Measurements from ENCODE around the gene REN. TPM values are rescaled to one million over a fixed set of nuclear protein-coding genes. Genes with fewer than 3 reads are reported as not detected.
A peak's percentile ranks its signal among the peaks of the same experiment; 100 is the strongest.

REN gene
- total and polyA plus RNA-seq, 2 of the 8 experiments (the other 6 are each of a cell fraction or from before 2014, with no cell fraction given), result 0.05 TPM; not detected in 1

GRCh38 chr1:204205486-204205885 lies 39.3 kb upstream of the REN start:
- no peak overlapping the region for H4K91ac ChIP-seq (replicated peaks; ENCODE audit: insufficient read length, low read length)
- H3K4ac ChIP-seq (replicated peaks; ENCODE audit: insufficient read length, low read depth, low read length), result no peak overlapping the region
- H3K4me1 ChIP-seq (replicated peaks in 1 of 4; ENCODE audit: control insufficient read depth in 3 of 4, insufficient read depth in 4 of 4, low read length in 3 of 4), result peaks cover 0 to 2% (median 2%) of the 10 kb centered on the region in 4 experiments; a peak in 3 of 7 replicates
- peaks cover 3% of the 10 kb centered on the region; the same call in 1 of the 2 replicates for H3K79me1 ChIP-seq (ENCODE audit: low read depth, low read length)
- H3K18ac ChIP-seq (ENCODE audit: extremely low read depth, low read length), result no peak overlapping the region
- DNase-seq (ENCODE audit: low read depth in 1 of 2, low spot score in 2 of 2) (no peak), FAIRE-seq (no peak)
- no peak overlapping the region for H4K8ac ChIP-seq (ENCODE audit: extremely low read depth, insufficient read depth, low read length)
- no peak overlapping the region for H3K27ac ChIP-seq (ENCODE audit: low read depth, low read length)
- H2BK12ac ChIP-seq (ENCODE audit: low read depth, low read length), result no peak overlapping the region
- no peak overlapping the region for H3K23ac ChIP-seq (ENCODE audit: insufficient read length)
- no peak overlapping the region for H3K14ac ChIP-seq (ENCODE audit: insufficient read length)
- no peak overlapping the region for H2BK120ac ChIP-seq (replicated peaks; ENCODE audit: low read depth, low read length)
- H3K9me3 ChIP-seq (ENCODE audit: insufficient read depth in 2 of 2, low read depth in 1 of 2, low read length in 1 of 2), result no peaks in the 10 kb centered on the region
- H3K9ac ChIP-seq (replicated peaks in 1 of 4; ENCODE audit: extremely low read depth in 1 of 4, low read depth in 3 of 4, low read length in 3 of 4), result no peak overlapping the region
- peak; percentile 78 for TF ChIP-seq RFX5 (IDR thresholded peaks at IDR 0.05; ENCODE audit: borderline replicate concordance, low read depth, low read length)
- TF ChIP-seq, protein P1, sequence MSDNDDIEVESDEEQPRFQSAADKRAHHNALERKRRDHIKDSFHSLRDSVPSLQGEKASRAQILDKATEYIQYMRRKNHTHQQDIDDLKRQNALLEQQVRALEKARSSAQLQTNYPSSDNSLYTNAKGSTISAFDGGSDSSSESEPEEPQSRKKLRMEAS (IDR thresholded peaks at IDR 0.05), result no peak
- ChIA-PET POLR2A (ENCODE audit: partially characterized antibody) (interaction anchor here (0.7 to 1.4 kb wide), 2 partner anchors 8 to 10 kb away, joined by 3 to 4 read pairs; partner anchors contain the start of genes GOLT1A and KISS1), CTCF (ENCODE audit: partially characterized antibody) (interaction anchor here (0.7 to 12.6 kb wide), 19 partner anchors 8 to 335 kb away, joined by 3 to 360 read pairs (median 7); partner anchors contain the start of genes ETNK2, GOLT1A, KISS1 and REN)
- no peak overlapping the region for H2AK5ac ChIP-seq (ENCODE audit: low read depth, low read length)
- H3K23me2 ChIP-seq (ENCODE audit: low read depth, low read length), result no peaks in the 10 kb centered on the region
- no peak overlapping the region for H2BK15ac ChIP-seq (ENCODE audit: low read length)
- no peak overlapping the region for H4K5ac ChIP-seq (ENCODE audit: insufficient read length, low read depth, low read length)
- H4K20me1 ChIP-seq (replicated peaks in 1 of 2; ENCODE audit: control insufficient read depth in 1 of 2, insufficient read depth in 2 of 2, low read length in 2 of 2), result peaks cover 0 to 4% of the 10 kb centered on the region in 2 experiments
- no peaks in the 10 kb centered on the region for H3K79me2 ChIP-seq (ENCODE audit: control insufficient read depth in 1 of 2, insufficient read depth in 2 of 2, low read length in 2 of 2)
- H2BK20ac ChIP-seq (ENCODE audit: low read length), result no peak overlapping the region
- no peak overlapping the region for H2AFZ ChIP-seq (ENCODE audit: low read length)
- H3K4me2 ChIP-seq (ENCODE audit: insufficient read depth in 1 of 2, low read depth in 2 of 2, low read length in 2 of 2), result no peak overlapping the region
- H3K36me3 ChIP-seq (ENCODE audit: control insufficient read depth in 2 of 4, insufficient read depth in 4 of 4, low read length in 3 of 4), result no peaks in the 10 kb centered on the region
- H2BK5ac ChIP-seq (ENCODE audit: low read depth, low read length), result no peak overlapping the region
- no peak overlapping the region for H3K56ac ChIP-seq (replicated peaks; ENCODE audit: insufficient read length, low read depth, low read length)
- H3K4me3 ChIP-seq (ENCODE audit: extremely low read depth in 1 of 4, insufficient read depth in 2 of 4, low read depth in 3 of 4, low read length in 4 of 4), result no peak overlapping the region
- H3K27me3 ChIP-seq (replicated peaks in 1 of 4; ENCODE audit: control insufficient read depth in 3 of 4, extremely low read depth in 1 of 4, insufficient read depth in 3 of 4, low read length in 3 of 4), result no peaks in the 10 kb centered on the region
